DMS153 (cell line): ENCODE data around the gene WNT9A.
A peak's percentile ranks its signal among the peaks of the same experiment; 100 is the strongest.

Source experiments
- DNase-seq: peaks from one replicate; lab custom pipeline; 2025; lab: John Stamatoyannopoulos, UW

Gene WNT9A

GRCh38 chr1:227897704-227898438 is 49.9 kb downstream of the WNT9A start:
- no peak for DNase-seq

- DNase-seq = no peak
Measured at GRCh38 chr1:227896710-227897655, 50.7 kb downstream of the WNT9A start.

GRCh38 chr1:227895828-227896685 is 51.7 kb downstream of the WNT9A start:
- no peak for DNase-seq

DNA sequence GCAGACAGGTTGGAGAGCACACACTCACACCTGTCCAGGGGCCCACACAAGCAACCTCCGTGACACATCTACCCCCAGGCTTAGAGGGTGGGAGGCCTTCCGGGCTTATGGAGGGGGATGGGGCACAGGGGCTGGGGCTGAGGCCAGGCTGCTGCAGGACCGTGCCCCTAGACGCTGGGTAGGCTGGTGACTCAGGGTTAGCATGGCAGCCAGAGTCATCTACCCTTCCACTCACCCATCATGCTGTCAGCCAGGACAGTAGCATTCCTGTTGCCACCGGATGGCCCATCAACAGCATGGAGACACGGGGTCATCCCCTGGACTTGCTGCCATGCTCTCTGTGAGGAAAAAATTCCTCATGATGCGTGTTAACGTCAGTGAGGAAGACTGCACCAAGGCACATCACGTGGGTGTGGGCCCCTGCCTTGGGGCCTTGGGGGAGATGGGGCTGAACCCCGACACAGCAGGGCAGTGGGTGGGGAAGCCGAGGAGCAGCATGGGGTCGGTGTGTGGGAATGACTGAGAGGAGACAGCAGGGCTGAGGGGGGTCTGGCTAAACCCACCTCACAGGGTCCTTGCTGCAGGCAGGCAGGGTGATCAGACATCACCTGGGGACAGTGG is 52.8 kb downstream of the WNT9A start:
- no peak for DNase-seq

- DNase-seq = no peak
Measured at GRCh38 chr1:227893949-227894721, 53.6 kb downstream of the WNT9A start.

GRCh38 chr1:227893300-227893948 is 54.3 kb downstream of the WNT9A start:
- no peak for DNase-seq

- no peak for DNase-seq
Measured at GRCh38 chr1:227892489-227893299, 55.0 kb downstream of the WNT9A start.

GRCh38 chr1:227891955-227892488 is 55.7 kb downstream of the WNT9A start:
- DNase-seq = no peak

DNA sequence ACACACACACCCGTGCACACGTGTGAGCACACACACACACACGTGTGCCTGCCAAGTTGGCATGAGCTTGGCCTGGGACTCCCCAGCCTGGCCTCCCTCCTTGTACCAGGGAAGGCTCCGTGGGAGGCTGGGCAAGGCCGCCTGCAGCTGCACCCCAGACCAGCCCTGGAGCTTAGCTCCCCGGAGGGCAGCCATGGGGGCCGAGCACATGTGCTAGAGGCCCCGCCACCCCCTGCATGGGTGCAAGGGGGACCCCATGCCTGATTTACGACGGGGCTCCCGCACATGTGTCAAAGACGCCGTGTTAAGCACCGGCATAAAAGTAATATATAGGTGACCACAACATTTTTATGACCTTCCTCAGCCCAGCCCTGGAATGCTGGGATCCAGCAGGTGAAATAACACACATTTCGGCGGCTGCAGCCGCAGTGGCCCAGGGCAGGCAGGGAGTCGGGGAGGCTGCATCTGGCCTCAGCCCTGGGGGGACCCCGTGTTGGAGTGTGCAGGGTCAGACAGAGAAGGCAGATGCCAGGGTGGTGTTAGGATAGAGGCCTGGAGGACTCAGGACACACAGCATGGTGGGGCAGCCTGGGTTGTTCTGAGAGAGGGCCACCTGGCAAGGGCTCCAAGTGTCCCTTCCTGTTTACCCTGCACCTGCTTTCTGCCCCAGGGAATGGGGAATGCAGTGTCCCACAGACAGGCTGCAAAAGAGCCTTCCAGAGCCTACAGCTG is 56.3 kb downstream of the WNT9A start:
- no peak for DNase-seq

GRCh38 chr1:227890451-227891222 is 57.1 kb downstream of the WNT9A start:
- DNase-seq = no peak

GRCh38 chr1:227889863-227890405 is 57.8 kb downstream of the WNT9A start:
- DNase-seq = no peak

DNA sequence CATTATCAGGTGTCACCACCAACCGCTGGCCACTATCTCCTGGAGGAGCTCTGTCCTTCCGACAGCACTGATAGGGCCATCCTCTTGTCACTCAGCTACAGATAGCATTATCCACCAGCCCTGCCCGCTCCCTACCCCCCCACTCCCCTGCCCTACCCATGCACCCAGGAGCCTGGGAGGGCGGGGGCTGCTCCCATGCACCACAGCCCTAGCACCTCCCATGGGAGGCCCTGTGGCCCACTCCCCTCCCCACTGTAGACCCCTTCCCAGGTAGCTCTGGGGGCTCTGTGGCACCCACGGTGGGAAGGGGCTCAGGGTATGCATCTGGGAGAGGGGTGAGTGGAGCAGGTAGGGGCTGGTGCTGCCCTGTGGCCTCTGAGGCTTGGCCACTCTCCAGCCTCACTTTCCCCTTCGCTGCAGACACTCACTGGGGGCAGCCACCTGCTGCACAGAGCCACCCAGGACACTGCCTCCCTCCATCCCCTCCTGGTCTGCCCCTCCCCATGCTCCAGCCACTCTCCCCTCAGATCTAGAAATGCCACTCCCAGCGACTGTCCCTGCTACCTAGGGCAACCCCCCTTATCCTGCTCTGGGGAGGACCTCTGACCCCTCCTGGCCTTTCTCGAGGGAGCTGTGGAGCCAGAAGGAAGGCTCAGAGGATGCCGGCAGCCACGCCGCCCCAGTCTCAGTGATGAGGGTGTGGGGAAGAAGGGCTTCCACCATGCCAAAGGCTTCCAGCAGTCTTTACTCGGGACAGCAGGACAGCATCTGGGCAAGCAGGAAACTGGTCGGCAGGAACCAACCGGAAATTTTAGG is 58.5 kb downstream of the WNT9A start:
- DNase-seq = no peak

GRCh38 chr1:227888404-227889046 is 59.2 kb downstream of the WNT9A start:
- DNase-seq = no peak

GRCh38 chr1:227887697-227888403 is 59.9 kb downstream of the WNT9A start:
- DNase-seq = peak; percentile 30

DNA sequence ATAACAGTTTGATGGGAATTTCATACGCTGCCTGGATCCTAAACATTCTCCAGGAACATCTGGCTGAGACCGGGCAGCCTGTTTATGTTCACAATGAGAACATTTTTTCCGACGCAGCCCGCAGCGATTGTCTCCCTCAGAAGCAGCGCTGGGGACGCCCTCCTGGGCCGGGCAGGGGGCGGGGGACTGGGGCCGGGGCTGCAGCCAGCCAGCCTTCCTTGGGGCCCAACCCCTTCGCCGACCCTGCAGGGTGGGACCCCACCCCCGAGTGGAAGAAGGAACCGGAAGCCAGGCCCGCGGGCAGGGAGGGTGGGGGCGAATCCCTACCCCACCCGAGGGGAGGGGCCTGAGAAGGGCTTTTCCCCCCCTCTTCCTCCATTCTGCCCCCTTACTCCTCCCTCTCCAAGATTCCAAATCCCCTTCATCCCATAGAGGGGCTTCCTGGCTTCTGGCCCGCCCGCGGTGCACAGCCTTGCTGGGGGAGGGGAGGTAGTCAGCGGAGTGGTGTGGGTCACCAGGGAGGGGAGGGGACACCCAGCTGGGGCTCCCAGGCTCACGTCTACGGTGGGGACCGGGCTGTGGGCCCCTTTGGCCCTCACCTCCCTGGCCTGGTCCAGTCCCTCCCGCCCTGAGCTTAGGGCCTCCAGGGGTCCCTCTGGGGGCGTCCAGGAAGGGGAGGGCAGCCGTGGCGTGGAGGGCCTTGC is 60.6 kb downstream of the WNT9A start:
- no peak for DNase-seq
